ENCODE results near the gene CDNF.

Gene CDNF

DNA sequence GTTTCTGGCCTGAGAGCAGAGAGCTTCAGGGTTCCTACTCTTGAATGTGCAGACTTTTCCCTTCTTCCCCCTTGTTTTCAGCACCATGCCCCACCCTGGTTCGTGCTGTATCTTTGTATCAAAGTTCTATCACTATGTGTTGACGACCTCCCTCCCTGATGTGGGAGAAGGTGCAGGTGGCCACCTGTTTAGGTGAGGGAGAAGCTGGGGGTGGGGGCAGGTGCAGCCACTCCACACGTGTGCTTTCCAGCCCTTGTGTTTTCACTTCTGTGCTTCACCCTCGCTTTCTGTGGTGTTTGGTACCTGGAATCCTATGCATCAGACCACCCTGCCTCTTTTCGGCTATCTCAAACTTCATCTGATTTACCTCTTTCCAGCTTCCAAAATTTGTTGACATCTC, 21.2 kb upstream of the CDNF start:
- no peak for DNase-seq (ENCODE audit: insufficient read length, low spot score)
- no peak for TF ChIP-seq POLR2A (IDR thresholded peaks at IDR 0.05; ENCODE audit: low read depth, low read length)
- no peak for FAIRE-seq

DNA sequence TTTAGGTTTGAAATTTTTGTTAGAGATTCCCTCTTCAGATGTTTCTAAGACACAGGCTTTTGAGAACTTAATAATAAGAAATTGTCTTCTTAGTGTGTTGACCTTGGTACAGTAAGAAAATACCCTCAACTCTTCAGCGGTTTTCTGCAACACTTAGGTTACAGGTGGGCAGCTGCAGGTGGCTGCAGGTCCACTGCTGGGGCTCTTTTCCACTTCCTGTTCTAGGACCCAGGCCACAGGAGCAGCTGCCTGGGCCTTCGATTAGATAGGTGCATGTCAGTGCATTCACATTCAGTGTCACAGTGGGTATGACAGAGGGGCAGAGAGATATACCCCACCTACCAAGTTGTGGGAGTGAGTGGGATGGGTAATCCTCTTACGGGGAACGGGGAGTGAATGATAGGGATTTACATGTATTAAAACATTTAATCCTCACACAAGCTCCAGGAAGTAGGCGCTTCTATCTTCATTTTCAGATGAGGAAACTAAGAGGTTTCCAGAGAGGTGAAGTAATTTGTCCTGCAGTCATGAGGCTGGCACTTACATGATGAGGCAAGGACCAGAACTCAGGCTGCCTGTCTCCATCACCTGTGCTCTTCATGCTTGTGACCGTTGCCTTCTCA, 20.6 kb upstream of the CDNF start:
- no peak for FAIRE-seq
- no peak for TF ChIP-seq POLR2A (IDR thresholded peaks at IDR 0.05; ENCODE audit: low read depth, low read length)

DNA sequence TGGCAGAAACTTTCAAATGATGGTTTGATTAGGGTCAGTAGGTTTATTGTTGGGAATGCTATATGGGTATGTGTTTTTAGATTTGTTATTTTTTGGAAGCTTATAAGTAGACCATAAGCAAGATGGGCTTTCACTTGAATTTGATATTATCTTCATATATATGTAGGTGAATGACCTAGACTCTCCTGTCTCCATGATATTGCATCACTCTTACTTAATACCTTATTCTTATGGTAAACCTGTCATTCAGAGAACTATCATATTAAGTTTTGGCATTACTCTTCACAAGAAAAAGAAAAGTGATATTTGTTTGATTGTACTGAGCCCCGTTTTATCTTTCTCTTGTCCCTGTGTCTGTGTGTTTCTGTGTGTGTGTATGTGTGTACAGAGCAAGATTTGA, 17.6 kb upstream of the CDNF start:
- FAIRE-seq (no peak), DNase-seq (ENCODE audit: insufficient read length, low spot score) (no peak)
- no peak for TF ChIP-seq POLR2A (IDR thresholded peaks at IDR 0.05; ENCODE audit: low read depth, low read length)

More for the DNA sequence above, 20.6 kb upstream of the CDNF start:
- DNase-seq (ENCODE audit: insufficient read length, low spot score), result no peak

DNA sequence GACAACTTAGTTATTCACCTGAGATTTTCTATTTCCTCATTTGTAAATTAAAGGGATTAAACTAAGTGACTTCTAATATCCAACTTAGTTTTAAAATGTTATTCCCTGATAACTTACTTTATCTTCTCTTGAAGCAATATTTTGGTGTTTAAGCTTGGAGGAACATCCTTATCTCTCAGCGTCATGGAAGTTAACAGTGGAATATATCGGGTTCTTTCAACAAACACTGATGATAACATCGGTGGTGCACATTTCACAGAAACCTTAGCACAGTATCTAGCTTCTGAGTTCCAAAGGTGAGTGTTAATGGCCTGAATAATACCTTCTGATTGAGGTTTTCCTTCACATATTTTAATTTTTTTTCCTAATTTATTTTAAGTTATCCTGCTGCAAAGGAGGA, 14.4 kb upstream of the CDNF start:
- TF ChIP-seq POLR2A (IDR thresholded peaks at IDR 0.05; ENCODE audit: low read depth, low read length), result no peak
- DNase-seq (ENCODE audit: insufficient read length, low spot score) (no peak), FAIRE-seq (no peak)

DNA sequence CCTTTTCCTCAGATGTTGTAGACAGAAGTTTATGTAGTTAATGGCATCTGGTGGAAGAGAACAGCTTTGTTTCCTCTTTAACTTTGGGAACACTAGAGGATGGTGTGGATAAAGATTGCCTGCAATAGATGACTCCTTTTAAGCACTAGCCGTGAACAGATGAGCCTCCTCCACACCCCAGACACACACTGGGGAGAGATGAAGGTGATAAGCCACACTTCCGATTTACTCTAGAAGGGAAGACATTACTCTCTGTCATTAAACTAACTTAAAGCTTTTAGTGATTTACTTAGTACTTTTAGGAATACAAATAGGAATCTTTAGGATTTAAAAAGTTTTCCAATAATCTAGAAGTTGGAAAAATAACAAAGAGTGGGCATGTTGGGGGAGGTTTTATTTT, 7.1 kb upstream of the CDNF start:
- FAIRE-seq (no peak), DNase-seq (ENCODE audit: insufficient read length, low spot score) (no peak)
- no peak for TF ChIP-seq POLR2A (IDR thresholded peaks at IDR 0.05; ENCODE audit: low read depth, low read length)

DNA sequence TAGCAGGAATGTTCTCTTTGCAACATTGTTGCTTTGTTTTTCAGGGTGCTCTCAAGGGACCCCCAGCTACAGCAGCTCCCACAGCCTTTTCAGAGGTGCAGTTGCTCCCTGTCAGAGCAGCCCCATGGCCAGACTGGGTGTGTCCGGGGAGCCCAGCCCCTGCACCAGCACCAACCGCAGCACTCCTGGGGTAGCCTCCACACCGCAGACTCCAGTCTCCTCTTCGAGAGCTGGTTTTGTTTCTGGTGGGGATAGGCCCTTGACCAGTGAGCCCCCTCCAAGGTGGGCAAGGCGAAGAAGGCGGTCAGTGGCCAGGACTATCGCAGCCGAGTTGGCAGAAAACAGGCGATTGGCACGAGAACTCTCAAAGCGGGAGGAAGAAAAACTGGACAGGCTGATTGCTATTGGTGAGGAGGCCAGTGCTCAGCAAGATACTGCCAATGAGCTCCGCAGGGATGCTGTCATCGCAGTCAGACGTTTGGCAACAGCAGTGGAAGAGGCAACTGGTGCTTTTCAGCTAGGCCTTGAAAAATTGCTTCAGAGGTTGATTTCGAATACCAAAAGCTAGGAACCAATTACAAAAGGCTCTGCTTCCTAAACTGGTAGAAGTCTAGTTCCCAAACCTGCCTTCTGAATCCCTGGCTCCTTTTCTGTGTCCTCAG, 5.6 kb upstream of the CDNF start:
- no peak for TF ChIP-seq POLR2A (IDR thresholded peaks at IDR 0.05; ENCODE audit: low read depth, low read length)
- no peak for FAIRE-seq

DNA sequence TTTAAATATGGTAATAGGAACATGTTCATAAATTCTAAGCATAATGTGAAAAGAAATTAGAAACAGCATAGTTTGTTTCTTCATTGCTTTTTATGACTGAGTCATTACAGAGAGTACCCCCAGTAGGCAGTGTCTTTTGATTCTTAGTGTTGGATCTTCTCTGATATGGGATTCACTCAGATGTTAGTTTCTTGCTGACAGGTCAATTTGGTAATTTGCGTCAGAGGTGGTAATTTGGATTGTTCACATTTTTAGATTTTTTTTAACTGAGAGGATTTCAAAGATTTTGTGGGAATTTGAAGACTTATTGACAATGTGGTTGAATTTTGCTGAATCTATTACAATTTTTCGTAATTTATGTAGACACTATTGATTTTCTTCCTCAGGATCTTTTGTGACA, 2.3 kb upstream of the CDNF start:
- FAIRE-seq (no peak), DNase-seq (ENCODE audit: insufficient read length, low spot score) (no peak)
- no peak for TF ChIP-seq POLR2A (IDR thresholded peaks at IDR 0.05; ENCODE audit: low read depth, low read length)

More for the DNA sequence above, 5.6 kb upstream of the CDNF start:
- no peak for DNase-seq (ENCODE audit: insufficient read length, low spot score)

DNA sequence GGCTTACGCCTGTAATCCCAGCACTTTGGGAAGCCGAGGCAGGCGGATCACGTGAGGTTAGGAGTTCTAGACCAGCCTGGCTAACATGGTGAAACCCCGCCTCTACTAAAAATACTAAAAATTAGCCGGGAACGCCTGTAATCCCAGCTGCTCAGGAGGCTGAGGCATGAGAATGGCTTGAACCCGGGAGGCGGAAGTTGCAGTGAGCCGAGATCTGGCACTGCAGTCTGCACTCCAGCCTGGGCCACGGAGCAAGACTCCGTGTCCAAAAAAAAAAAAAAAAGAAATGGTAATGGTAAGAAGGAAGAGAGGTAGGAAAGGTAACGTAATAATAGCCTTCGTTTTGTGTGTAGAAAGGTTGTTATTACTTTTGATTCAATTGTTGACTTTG, 1.5 kb upstream of the CDNF start:
- FAIRE-seq (no peak), DNase-seq (ENCODE audit: insufficient read length, low spot score) (no peak)
- no peak for TF ChIP-seq POLR2A (IDR thresholded peaks at IDR 0.05; ENCODE audit: low read depth, low read length)

DNA sequence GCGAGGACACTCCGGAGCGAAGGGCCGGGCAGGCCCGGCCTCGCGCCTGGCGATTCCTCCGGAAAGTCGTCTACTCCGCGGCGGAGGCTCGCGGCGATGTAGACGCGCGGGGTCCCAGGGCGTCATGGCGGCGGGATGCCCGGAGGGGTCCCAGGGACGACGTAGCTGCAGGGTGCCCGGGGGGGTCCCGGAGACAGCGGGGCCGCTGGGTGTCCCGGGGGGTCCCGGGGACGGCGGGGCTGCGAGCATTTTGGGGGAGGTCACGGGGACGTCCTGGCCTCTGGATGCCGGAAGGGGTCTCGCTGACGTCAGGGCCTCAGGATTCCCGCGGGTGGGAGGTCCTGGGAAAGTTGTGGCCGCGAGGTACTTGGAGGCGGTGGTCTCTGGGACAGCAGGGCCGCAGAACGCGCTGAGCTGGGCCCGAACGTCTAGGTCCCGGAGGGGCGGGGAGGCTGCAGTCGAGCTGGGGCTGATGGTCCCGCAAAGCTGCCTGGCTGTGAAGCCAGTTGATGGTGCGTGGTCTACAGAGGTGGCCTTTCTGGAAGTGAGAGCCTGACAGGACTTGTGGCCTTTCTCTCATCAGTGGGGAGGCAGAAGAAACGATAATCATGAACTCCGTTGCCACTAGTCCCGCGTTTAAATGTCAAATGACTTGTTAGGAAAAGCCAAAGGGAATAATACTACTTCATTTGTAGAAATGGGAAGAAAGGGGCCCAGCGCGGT, 906 bp upstream of the CDNF start:
- no peak for TF ChIP-seq POLR2A (IDR thresholded peaks at IDR 0.05; ENCODE audit: low read depth, low read length)
- DNase-seq (ENCODE audit: insufficient read length, low spot score), result peak; percentile 9
- FAIRE-seq, result no peak

DNA sequence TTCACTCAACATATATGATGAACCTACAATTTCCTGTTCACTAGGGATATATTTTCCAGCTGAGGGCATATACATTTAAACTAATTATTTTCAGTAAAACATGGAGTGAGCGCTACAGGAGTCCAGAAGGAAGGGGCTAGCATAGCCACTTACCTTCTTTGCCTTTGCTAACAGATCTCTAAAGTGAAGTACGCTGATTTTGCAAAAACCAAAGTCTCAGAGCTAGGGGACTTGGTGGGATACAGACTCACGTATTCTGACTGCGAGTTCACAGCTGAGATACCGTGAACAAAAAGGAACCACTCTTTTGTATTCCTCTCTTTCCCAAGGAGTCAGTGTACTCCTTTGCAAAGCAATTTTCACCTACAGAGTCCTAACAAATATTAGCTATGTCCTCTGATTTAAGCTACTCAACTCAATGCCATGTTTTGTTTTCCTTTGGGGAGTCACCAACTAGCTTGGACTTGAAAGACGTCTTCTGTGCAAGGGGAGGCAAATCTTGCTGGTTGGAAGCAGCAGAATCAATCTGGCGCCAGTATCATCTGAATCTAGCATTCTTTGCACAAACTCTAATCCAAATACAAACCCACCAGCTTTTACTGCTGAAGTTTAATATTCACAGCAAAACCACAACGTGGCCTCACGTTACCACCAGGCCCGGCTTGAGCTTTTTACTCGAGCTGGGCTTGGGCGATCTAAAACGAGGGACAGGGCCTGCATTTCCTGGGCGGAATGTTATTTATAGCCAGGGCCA, 657 bp downstream of the CDNF start:
- no peak for DNase-seq (ENCODE audit: insufficient read length, low spot score)
- FAIRE-seq, result no peak
- TF ChIP-seq POLR2A (IDR thresholded peaks at IDR 0.05; ENCODE audit: low read depth, low read length), result no peak

DNA sequence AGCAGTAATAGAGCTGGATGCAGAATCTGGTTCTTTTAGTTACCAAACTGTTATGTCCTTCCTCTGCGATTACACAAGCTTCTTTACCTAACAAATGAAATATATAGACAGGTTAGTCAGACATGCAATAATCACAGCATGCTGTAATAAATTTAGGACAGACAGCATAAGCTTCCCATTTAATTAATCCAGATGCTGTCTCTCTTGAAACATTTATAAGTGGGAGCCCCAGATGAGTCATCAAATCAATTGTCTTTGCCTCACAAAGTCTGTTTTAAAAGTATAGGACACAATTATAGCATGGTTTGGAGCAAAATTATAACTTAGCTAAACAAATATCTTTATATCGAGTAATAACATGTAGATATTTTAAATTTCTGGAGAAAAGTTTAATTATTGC, 1.6 kb downstream of the CDNF start:
- TF ChIP-seq POLR2A (IDR thresholded peaks at IDR 0.05; ENCODE audit: low read depth, low read length), result no peak
- no peak for FAIRE-seq
- no peak for DNase-seq (ENCODE audit: insufficient read length, low spot score)

DNA sequence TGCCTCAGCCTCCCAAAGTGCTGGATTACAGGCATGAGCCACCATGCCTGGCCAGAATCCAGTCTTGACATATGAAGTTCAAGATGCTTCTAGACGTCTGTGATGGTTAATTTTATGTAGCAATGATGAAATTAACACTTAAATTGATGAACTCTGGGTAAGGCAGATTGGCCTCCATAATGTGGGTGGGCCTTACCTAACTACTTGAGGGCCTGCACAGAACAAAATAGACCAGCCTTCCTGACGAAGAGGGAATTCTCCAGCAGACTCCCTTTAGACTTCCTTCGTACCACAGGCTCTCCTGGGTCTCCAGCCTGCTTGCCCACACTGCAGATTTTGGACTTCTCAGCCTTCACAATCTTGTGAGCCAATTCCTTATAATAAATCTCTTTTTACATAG, 4.7 kb downstream of the CDNF start:
- FAIRE-seq, result no peak

DNA sequence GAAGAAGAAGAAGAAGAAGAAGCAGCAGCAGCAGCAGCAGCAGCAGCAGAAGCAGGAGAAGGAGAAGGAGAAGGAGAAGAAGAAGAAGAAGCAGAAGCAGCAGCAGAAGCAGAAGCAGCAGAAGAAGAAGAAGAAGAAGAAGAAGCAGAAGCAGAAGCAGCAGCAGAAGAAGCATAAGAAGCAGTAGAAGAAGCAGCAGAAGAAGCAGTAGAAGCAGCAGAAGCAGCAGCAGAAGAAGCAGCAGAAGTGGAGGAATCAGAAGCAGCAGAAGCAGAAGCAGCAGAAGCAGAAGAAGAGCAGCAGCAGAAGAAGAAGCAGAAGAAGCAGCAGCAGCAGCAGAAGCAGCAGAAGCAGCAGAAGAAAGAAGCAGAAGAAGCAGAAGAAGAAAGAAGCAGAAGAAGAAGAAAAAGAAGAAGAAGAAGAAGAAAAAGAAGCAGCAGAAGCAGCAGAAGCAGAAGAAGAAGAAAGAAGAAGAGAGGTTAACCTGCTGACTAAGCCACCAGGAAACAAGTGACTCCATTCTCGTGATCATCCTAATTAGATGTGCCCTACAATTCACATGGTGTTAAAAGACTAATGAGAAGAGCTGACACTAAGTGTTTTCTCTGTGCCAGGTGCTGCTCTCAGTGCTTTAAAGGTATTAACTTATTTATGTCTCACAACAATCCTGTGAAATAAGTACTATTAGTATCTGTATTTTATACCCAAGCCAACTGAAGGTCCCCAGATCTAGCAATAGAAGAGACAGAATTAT, 11.6 kb downstream of the CDNF start:
- FAIRE-seq, result no peak
- DNase-seq (ENCODE audit: insufficient read length, low spot score), result no peak
- TF ChIP-seq POLR2A (IDR thresholded peaks at IDR 0.05; ENCODE audit: low read depth, low read length), result no peak

More for the DNA sequence above, 4.7 kb downstream of the CDNF start:
- TF ChIP-seq POLR2A (IDR thresholded peaks at IDR 0.05; ENCODE audit: low read depth, low read length), result no peak
- DNase-seq (ENCODE audit: insufficient read length, low spot score), result no peak

Data from H54 (cell line).